ENCODE measurements around the gene RFX1. TPM values are rescaled to one million over a fixed set of nuclear protein-coding genes. Genes with fewer than 3 reads are reported as not detected.

RFX1 gene
- total RNA-seq, 1 experiment from 2014 or later: 25.5 TPM

DNA sequence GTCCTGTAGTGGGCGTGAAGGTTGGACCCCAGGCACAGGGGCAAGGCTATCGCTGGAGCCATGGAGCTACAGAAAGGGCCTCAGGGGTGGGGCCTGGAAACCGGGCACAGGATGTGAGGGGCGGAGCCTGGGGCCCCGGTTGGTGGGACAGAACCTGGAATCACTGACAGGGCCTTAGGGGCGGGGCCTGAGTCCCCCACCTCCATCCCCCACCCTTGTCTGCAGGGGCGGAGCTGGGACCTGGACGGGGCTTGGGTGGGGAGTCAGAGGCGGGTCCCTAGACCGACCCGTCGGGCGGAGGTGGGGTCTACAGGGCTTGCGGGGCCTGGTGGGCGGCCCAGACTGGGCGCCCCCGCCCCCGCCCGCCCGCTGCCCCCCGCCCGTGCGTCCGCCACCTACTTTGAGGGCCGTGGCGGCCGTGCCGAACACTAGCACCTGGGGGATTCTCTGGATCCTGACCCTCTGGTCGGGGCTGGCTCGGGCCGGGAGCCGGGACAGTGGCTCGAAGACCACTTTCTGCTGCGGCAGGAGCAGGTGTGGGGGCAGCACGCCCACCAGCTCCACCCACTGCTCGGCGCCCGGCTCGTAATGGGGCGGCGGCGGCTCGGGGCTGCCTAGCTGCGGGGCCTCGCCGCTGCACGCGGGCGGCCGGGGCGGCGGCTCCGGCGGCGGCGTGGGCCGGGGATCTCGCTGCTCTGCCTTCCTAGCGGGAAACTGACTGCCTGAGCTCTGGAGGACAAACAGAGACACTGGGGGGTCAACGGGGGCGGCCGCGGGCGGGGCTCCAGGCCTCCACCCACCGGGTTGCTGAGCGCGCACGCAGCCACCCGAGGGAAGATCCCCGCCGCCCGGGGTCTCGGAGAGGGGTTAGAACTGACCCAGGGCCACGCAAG is 27.5 kb downstream of the RFX1 start:
- Histone ChIP-seq H3K9me2 (ENCODE audit: insufficient read depth) (no peaks in the 10 kb centered on the region), H3K36me3 (ENCODE audit: low read depth) (no peaks in the 10 kb centered on the region), H3K4me3 (no peak overlapping the region), H3K27ac (no peak overlapping the region), H3F3A (ENCODE audit: insufficient read depth, low read depth) (peaks cover 15% of the 10 kb centered on the region), H3K27me3 (ENCODE audit: insufficient read depth, low read depth) (no peaks in the 10 kb centered on the region), H4K20me1 (ENCODE audit: insufficient read depth) (no peaks in the 10 kb centered on the region), H3K4me2 (no peak overlapping the region), H3K79me2 (ENCODE audit: low read depth) (no peaks in the 10 kb centered on the region), H3K4me1 (replicated peaks; ENCODE audit: insufficient read depth) (no peaks in the 10 kb centered on the region), H3K9me3 (ENCODE audit: insufficient read depth, low read depth) (no peaks in the 10 kb centered on the region), H2AFZ (no peak overlapping the region)
- intact Hi-C loops (cut with micrococcal nuclease; ENCODE audit: unreplicated experiment): no loop called here
- CTCF ChIA-PET: interaction anchor here (0.6 kb wide), 1 partner anchor 158 kb away, joined by 3 read pairs; the partner anchor contains the start of gene ASF1B
- POLR2A ChIA-PET (ENCODE audit: unreplicated experiment): interaction anchor here (0.7 kb wide), 2 partner anchors 20 to 52 kb away, joined by 3 to 4 read pairs; no protein-coding TSS in a partner anchor
- DNase-seq: no peak
- TF ChIP-seq EZH2 (IDR thresholded peaks at IDR 0.05; ENCODE audit: low read depth): no peak
- TF ChIP-seq, protein P1, sequence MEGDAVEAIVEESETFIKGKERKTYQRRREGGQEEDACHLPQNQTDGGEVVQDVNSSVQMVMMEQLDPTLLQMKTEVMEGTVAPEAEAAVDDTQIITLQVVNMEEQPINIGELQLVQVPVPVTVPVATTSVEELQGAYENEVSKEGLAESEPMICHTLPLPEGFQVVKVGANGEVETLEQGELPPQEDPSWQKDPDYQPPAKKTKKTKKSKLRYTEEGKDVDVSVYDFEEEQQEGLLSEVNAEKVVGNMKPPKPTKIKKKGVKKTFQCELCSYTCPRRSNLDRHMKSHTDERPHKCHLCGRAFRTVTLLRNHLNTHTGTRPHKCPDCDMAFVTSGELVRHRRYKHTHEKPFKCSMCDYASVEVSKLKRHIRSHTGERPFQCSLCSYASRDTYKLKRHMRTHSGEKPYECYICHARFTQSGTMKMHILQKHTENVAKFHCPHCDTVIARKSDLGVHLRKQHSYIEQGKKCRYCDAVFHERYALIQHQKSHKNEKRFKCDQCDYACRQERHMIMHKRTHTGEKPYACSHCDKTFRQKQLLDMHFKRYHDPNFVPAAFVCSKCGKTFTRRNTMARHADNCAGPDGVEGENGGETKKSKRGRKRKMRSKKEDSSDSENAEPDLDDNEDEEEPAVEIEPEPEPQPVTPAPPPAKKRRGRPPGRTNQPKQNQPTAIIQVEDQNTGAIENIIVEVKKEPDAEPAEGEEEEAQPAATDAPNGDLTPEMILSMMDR (conservative IDR thresholded peaks at IDR 0.05): no peak
- BruUV-seq (replicated peaks): no TSS peak

DNA sequence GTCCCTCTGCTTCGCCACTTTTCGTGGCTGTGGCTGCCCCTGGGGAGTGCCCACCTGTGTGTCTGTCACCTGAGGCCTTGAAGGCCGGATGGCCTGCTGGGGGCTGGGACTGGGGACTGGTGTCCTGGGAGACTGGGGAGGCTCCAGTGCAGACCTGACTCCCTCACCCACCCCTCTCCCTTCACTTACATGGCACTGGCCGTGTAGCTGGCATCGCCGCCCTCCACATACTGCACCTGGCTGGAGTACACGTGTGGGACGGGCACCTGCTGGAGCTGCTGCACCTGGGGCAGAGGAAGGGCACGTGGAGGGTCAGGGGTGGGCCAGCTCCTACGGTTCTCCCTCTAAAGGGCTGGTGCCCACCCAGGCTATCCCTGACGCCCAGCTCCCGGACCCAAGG is 28.3 kb downstream of the RFX1 start:
- no peak overlapping the region for H3K4me3 ChIP-seq
- H3K36me3 ChIP-seq (ENCODE audit: low read depth): no peaks in the 10 kb centered on the region
- H3K79me2 ChIP-seq (ENCODE audit: low read depth): no peaks in the 10 kb centered on the region
- DNase-seq: no peak
- H4K20me1 ChIP-seq (ENCODE audit: insufficient read depth): no peaks in the 10 kb centered on the region
- intact Hi-C loops (cut with micrococcal nuclease; ENCODE audit: unreplicated experiment): no loop called here
- H3K9me3 ChIP-seq (ENCODE audit: insufficient read depth, low read depth): no peaks in the 10 kb centered on the region
- H3F3A ChIP-seq (ENCODE audit: insufficient read depth, low read depth): peaks cover 16% of the 10 kb centered on the region
- POLR2A ChIA-PET (ENCODE audit: unreplicated experiment): interaction anchor here (0.7 kb wide), 1 partner anchor 51 kb away, joined by 3 read pairs; no protein-coding TSS in a partner anchor
- no peaks in the 10 kb centered on the region for H3K4me1 ChIP-seq (replicated peaks; ENCODE audit: insufficient read depth)
- no peaks in the 10 kb centered on the region for H3K9me2 ChIP-seq (ENCODE audit: insufficient read depth)
- no peak overlapping the region for H3K4me2 ChIP-seq
- CTCF ChIA-PET: no interaction called here
- no peak overlapping the region for H2AFZ ChIP-seq
- no TSS peak for BruUV-seq (replicated peaks)
- H3K27ac ChIP-seq: no peak overlapping the region
- no peaks in the 10 kb centered on the region for H3K27me3 ChIP-seq (ENCODE audit: insufficient read depth, low read depth)
- TF ChIP-seq, protein P1 (conservative IDR thresholded peaks at IDR 0.05): no peak
- no peak for TF ChIP-seq EZH2 (IDR thresholded peaks at IDR 0.05; ENCODE audit: low read depth)

DNA sequence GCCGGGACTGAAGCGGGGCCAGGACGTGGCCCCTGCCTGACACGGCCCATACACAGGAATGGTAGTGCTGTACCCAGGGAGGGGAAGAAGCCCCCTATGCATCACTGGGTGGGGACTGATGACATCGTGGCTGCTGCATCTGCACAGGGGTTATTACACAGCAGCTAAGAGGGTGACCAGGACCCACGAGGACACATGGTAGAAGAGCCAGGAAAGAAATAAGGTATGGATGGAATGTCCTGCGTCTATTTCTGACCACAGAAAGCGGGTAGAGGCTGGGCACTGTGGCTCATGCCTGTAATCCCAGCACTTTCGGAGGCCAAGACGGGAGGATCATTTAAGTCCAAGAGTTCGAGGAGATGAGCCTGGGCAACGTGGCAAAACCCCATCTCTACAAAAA is 29.7 kb downstream of the RFX1 start:
- BruUV-seq (replicated peaks): no TSS peak
- H3K4me3 ChIP-seq: no peak overlapping the region

More for the DNA sequence above, 29.7 kb downstream of the RFX1 start:
- POLR2A ChIA-PET (ENCODE audit: unreplicated experiment): no interaction called here
- Histone ChIP-seq H3K79me2 (ENCODE audit: low read depth) (no peaks in the 10 kb centered on the region), H3K27me3 (ENCODE audit: insufficient read depth, low read depth) (no peaks in the 10 kb centered on the region), H3K27ac (no peak overlapping the region), H3K36me3 (ENCODE audit: low read depth) (no peaks in the 10 kb centered on the region), H3K9me2 (ENCODE audit: insufficient read depth) (no peaks in the 10 kb centered on the region), H2AFZ (no peak overlapping the region), H3K9me3 (ENCODE audit: insufficient read depth, low read depth) (no peaks in the 10 kb centered on the region), H3F3A (ENCODE audit: insufficient read depth, low read depth) (peaks cover 16% of the 10 kb centered on the region), H4K20me1 (ENCODE audit: insufficient read depth) (no peaks in the 10 kb centered on the region), H3K4me2 (no peak overlapping the region), H3K4me1 (replicated peaks; ENCODE audit: insufficient read depth) (no peaks in the 10 kb centered on the region)
- intact Hi-C loops (cut with micrococcal nuclease; ENCODE audit: unreplicated experiment): no loop called here
- no peak for DNase-seq
- TF ChIP-seq, protein P1 (conservative IDR thresholded peaks at IDR 0.05): no peak
- no peak for TF ChIP-seq EZH2 (IDR thresholded peaks at IDR 0.05; ENCODE audit: low read depth)
- CTCF ChIA-PET: no interaction called here

Data from PC-9 (cell line).